HepG2 (cell line): ENCODE results near the gene IGF2BP3. TPM values are rescaled to one million over a fixed set of nuclear protein-coding genes. Genes with fewer than 3 reads are reported as not detected.

Experiments
- ATRX ChIP-seq: sonication (generic); formaldehyde crosslinking; IDR thresholded peaks from 2 replicates; pipeline ENCODE4 v1.4.0; 2020; ENCODE audit warnings: missing genetic modification reagents, borderline replicate concordance
- E2F1 ChIP-seq: sonication (generic); formaldehyde crosslinking; IDR thresholded peaks from 2 replicates; pipeline ENCODE4 v1.5.0; 2020; ENCODE audit warnings: missing genetic modification reagents
- KLF15 ChIP-seq: sonication (generic); formaldehyde crosslinking; IDR thresholded peaks from 2 replicates; pipeline ENCODE4 v1.8.1; 2023; ENCODE audit warnings: borderline replicate concordance, mild to moderate bottlenecking, inconsistent platforms, missing genetic modification reagents, mixed read lengths
- MAFF ChIP-seq: IDR thresholded peaks from 2 replicates; pipeline ENCODE4 v1.6.1; 2011; ENCODE audit warnings: low read depth, low read length, improper control_type of control experiment
- MBD4 ChIP-seq: IDR thresholded peaks from 2 replicates; pipeline ENCODE4 v1.6.1; 2012; ENCODE audit warnings: low read length, inconsistent platforms, borderline replicate concordance
- MZF1 ChIP-seq: sonication (generic); formaldehyde crosslinking; IDR thresholded peaks from 2 replicates; pipeline ENCODE4 v1.8.1; 2023; ENCODE audit warnings: mild to moderate bottlenecking, missing genetic modification reagents, borderline replicate concordance
- NFATC3 ChIP-seq: sonication (generic); formaldehyde crosslinking; IDR thresholded peaks from 2 replicates; pipeline ENCODE4 v1.5.1; 2020; ENCODE audit warnings: mild to moderate bottlenecking, missing genetic modification reagents
- NKX3-1 ChIP-seq: sonication (generic); formaldehyde crosslinking; IDR thresholded peaks from 2 replicates; pipeline ENCODE4 v1.5.0; 2020; ENCODE audit warnings: missing genetic modification reagents
- RFXANK ChIP-seq: IDR thresholded peaks from 2 replicates; pipeline ENCODE4 v1.6.1; 2016
- SRF ChIP-seq: IDR thresholded peaks from 2 replicates; pipeline ENCODE4 v1.6.1; 2011; ENCODE audit warnings: mild to moderate bottlenecking, low read depth, low read length, moderate library complexity
- TBP ChIP-seq: sonication (generic); formaldehyde crosslinking; IDR thresholded peaks from 2 replicates; pipeline ENCODE4 v1.5.0; 2020; ENCODE audit warnings: missing genetic modification reagents
- ZFP82 ChIP-seq: sonication (generic); formaldehyde crosslinking; IDR thresholded peaks from 2 replicates; pipeline ENCODE4 v1.5.1; 2020; ENCODE audit warnings: mild to moderate bottlenecking, missing genetic modification reagents, borderline replicate concordance
- ZNF407 ChIP-seq: sonication (generic); formaldehyde crosslinking; IDR thresholded peaks from one replicate; pipeline ENCODE4 v1.5.1; 2020; ENCODE audit warnings: mild to moderate bottlenecking, missing genetic modification reagents; ENCODE audit errors: not compliant biosample characterization
- ZNF512 ChIP-seq: sonication (generic); formaldehyde crosslinking; IDR thresholded peaks from 2 replicates; pipeline ENCODE4 v1.4.0; 2020; ENCODE audit warnings: mild to moderate bottlenecking, missing genetic modification reagents
- ZNF557 ChIP-seq: sonication (generic); formaldehyde crosslinking; IDR thresholded peaks from 2 replicates; pipeline ENCODE4 v1.4.0; 2020; ENCODE audit warnings: missing genetic modification reagents
- ZNF710 ChIP-seq: sonication (generic); formaldehyde crosslinking; IDR thresholded peaks from 2 replicates; pipeline ENCODE4 v1.5.0; 2020; ENCODE audit warnings: mild to moderate bottlenecking, missing genetic modification reagents, borderline replicate concordance
- ZSCAN29 ChIP-seq: sonication (generic); formaldehyde crosslinking; conservative IDR thresholded peaks from 2 replicates; pipeline ENCODE4 v1.4.0; 2020; ENCODE audit warnings: mild to moderate bottlenecking, missing genetic modification reagents
- polyA plus RNA-seq, 8 experiments: library from polyadenylated mRNA; depleted of rRNA in 3 of 8; stranded (reverse) in 7 of 8; unstranded in 1 of 8; fragments of >200 nt; fragmentation: Illumina TruSeq in 4 of 8; extraction: Trizol in 4 of 8; gene quantifications; 2 replicates each; pipeline versions ENCODE4 v1.2.1 to v1.2.3, GENCODE V29; 2011 to 2016; ENCODE audit warnings: low read depth in 4 of 8, missing spikeins in 1 of 8, mixed read lengths in 1 of 8; ENCODE audit not compliant: insufficient read depth in 1 of 8
- total RNA-seq, 5 experiments: library from RNA; depleted of rRNA; stranded (reverse); fragments of >200 nt; fragmentation: Illumina TruSeq; extraction: Trizol; gene quantifications; 2 replicates each; pipeline ENCODE4 v1.2.3, GENCODE V29; 2016; ENCODE audit warnings: low read depth in 1 of 5

Gene IGF2BP3
- total and polyA plus RNA-seq, 2 of the 13 experiments (the other 11 are each of a cell fraction or from before 2014, with no cell fraction given), result 37.7 to 39.5 TPM

- no peak for TF ChIP-seq ZNF407 (CRISPR knock-in tag)
- no peak for TF ChIP-seq ZNF512 (CRISPR knock-in tag)
- TF ChIP-seq RFXANK (CRISPR knock-in tag), result no peak
- TF ChIP-seq NFATC3 (CRISPR knock-in tag), result no peak
- TF ChIP-seq KLF15, result no peak
- TF ChIP-seq ATRX (CRISPR knock-in tag), result no peak
- no peak; the same call in 1 of the 2 replicates for TF ChIP-seq ZNF710 (CRISPR knock-in tag)
- TF ChIP-seq MZF1, result no peak
- no peak for TF ChIP-seq MBD4
- TF ChIP-seq ZFP82 (CRISPR knock-in tag), result no peak
- TF ChIP-seq E2F1 (CRISPR knock-in tag), result no peak
- TF ChIP-seq ZSCAN29 (CRISPR knock-in tag), result peak; percentile 72; the same call in 1 of the 2 replicates
- TF ChIP-seq ZNF557, result no peak
- no peak for TF ChIP-seq SRF
- no peak for TF ChIP-seq MAFF
- no peak for TF ChIP-seq NKX3-1 (CRISPR knock-in tag)
- no peak for TF ChIP-seq TBP (CRISPR knock-in tag)
Measured at GRCh38 chr7:23293500-23294073, 176.7 kb downstream of the IGF2BP3 start (continued).
